Stimulated activated naive CD8-positive, alpha-beta T cell treated with anti-CD3 and anti-CD28 coated beads, Interleukin-15, Interleukin-2, amounts not matched to agents 100 ng/mL and 50 ng/mL, for 24 hours (primary cell): ENCODE data around the gene NUDT3.
A peak's percentile ranks its signal among the peaks of the same experiment; 100 is the strongest.
"Not testable (repeated sequence)": the region's sequence is repeated elsewhere in the genome, so short reads cannot be mapped to it uniquely, and the experiment has no call there.

Source experiments
- H3K27ac Mint-ChIP-seq: one replicate; pipeline ENCODE4 v1.8.0; 2021; ENCODE audit warnings: mild to moderate bottlenecking, mixed read lengths
- H3K27me3 Mint-ChIP-seq: one replicate; pipeline ENCODE4 v1.8.0; 2021; ENCODE audit warnings: mixed read lengths
- H3K36me3 Mint-ChIP-seq: one replicate; pipeline ENCODE4 v1.8.0; 2021; ENCODE audit warnings: low read depth, mixed read lengths
- H3K4me1 Mint-ChIP-seq: one replicate; pipeline ENCODE4 v1.8.0; 2021; ENCODE audit warnings: low read depth, mixed read lengths
- H3K4me3 Mint-ChIP-seq: one replicate; pipeline ENCODE4 v1.8.0; 2021; ENCODE audit warnings: mild to moderate bottlenecking, mixed read lengths
- H3K9me3 Mint-ChIP-seq: one replicate; pipeline ENCODE4 v1.8.0; 2021; ENCODE audit warnings: mixed read lengths

NUDT3 gene

DNA sequence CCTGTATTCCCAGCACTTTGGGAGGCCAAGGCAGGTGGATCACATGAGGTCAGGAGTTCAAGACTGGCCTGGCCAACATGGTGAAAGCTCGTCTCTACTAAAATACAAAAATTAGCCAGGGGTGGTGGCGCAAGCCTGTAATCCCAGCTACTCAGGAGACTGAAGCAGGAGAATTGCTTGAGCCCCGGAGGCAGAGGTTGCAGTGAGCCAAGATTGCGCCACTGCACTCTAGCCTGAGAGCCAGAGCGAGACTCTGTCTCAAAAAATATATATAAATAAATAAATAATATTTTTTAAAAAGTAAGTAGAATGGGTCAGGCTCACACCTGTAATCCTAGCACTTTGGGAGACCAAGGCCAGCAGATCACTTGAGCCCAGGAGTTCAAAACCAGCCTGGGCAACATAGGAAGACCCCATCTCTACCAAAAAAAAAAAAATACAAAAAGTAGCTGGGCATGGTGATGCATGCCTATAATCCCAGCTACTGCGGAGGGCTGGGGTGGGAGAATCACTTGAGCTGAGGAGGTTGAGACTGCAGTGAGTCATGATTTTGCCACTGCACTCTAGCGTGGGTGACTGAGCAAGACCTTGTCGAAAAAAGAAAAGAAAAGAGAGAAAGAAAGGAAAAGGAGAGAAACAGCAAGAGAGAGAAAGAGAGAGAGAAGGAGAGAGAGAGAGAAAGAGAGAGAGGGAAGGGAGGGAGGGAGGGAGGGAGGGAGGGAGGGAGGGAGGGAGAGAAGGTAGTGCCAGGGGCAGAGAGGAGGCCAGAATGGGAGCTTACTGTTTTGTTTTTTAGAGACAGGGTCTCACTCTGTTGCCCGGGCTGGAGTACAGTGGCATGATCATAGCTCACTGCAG lies 26.5 kb downstream of the NUDT3 start:
- not testable (repeated sequence) for H3K4me3 Mint-ChIP-seq, H3K9me3 Mint-ChIP-seq, H3K36me3 Mint-ChIP-seq, H3K27me3 Mint-ChIP-seq
- Mint-ChIP-seq H3K27ac (peak overlapping the region; percentile 82), H3K4me1 (peaks cover 58% of the 10 kb centered on the region)

DNA sequence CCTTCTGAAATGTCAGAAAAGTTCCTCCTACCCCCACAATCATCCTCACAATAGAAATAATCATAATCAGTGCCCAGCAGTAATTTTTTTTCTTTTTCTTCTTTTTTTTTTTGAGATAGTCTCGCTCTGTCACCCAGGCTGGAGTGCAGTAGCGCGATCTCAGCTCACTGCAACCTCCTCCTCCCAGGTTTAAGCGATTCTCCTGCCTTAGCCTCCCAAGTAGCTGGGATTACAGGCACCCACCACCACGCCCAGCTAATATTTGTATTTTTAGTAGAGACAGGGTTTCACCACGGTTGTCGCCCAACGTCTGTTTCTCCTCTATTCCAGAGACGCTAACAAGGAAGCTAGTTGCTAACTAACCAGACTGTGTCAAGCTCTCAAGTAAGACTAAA lies 28.8 kb downstream of the NUDT3 start:
- H3K27ac Mint-ChIP-seq, H3K36me3 Mint-ChIP-seq, H3K9me3 Mint-ChIP-seq, H3K4me3 Mint-ChIP-seq, H3K27me3 Mint-ChIP-seq: not testable (repeated sequence)
- H3K4me1 Mint-ChIP-seq, result peaks cover 58% of the 10 kb centered on the region

DNA sequence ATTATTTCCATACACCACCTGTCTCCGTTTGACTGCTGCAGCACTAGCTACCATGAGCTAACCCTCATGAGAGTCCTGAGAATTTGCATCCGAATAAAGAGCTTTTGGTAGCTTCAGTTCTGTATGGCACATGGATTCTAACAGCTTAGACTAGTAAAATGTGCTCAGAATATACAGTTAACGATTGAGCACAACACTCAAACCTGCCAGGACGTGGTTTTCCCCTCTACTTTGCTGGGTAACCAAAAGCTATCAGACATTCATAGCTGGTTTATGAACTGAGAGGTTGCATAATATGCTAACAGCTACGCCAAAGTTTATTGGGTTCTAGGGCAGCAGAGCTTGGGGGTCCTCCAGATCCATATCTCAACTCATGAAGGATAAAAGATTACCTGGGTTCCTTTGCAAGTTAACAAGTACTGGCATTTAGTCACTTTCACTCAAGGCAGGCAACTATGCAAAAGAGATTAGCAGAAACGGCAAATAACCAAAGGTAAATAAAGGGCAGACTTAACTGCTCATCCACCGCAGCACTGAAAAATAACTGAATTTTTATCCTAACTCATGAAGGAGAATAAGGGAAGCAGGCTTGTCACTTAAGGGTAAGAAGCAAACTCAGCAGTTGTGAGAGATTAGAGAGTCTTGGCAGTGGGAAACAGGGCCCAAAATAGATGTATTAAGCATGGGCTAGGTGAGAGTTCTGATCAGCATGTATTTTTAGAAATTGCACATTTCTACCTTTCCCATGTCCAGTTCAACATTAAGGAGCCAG lies 29.4 kb downstream of the NUDT3 start:
- Mint-ChIP-seq H3K36me3 (no peaks in the 10 kb centered on the region), H3K27ac (no peak overlapping the region), H3K4me3 (no peak overlapping the region), H3K27me3 (no peaks in the 10 kb centered on the region), H3K9me3 (no peaks in the 10 kb centered on the region), H3K4me1 (peaks cover 58% of the 10 kb centered on the region)

DNA sequence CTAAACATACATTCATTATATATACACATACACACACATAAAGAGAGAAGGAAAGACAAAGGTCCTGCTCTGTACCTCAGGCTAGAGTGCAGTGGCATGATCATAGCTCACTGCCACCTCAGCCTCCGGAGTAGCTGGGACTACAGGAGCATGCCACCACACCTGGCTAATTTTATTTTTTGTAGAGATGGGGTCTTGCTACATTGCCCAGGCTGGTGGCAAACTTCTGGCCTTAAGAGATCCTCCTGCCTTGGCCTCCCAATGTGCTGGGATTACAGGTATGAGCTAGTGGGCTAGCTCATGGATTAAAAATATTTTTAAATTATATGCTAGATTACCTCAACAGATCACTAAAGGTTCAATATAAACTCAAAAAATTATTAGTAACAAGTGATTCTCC lies 30.3 kb downstream of the NUDT3 start:
- H3K27ac Mint-ChIP-seq, result no peak overlapping the region

DNA sequence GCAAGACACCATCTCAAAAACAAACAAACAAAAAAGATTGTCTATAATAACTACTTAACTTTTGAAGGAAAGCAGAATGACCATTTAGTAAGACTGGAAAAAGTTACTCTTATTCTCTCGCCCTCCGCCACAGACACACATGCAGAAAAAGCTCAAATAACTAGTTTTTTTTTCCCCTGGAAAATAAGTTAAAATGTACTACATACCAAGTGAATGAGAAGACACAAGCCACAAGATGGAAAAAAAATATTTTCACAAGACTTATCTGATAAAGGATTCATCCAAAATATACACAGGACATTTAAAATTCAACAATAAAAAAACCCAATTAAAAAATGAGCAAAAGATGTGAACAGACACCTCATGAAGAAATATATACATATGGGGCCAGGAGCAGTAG lies 31.9 kb downstream of the NUDT3 start:
- Mint-ChIP-seq H3K27ac (peak overlapping the region; percentile 21), H3K9me3 (no peaks in the 10 kb centered on the region), H3K4me3 (no peak overlapping the region), H3K36me3 (no peaks in the 10 kb centered on the region), H3K4me1 (peaks cover 54% of the 10 kb centered on the region), H3K27me3 (no peaks in the 10 kb centered on the region)

More for the DNA sequence above, 30.3 kb downstream of the NUDT3 start:
- no peaks in the 10 kb centered on the region for H3K36me3 Mint-ChIP-seq
- H3K4me1 Mint-ChIP-seq, result peaks cover 58% of the 10 kb centered on the region
- no peak overlapping the region for H3K4me3 Mint-ChIP-seq
- no peaks in the 10 kb centered on the region for H3K27me3 Mint-ChIP-seq
- no peaks in the 10 kb centered on the region for H3K9me3 Mint-ChIP-seq

DNA sequence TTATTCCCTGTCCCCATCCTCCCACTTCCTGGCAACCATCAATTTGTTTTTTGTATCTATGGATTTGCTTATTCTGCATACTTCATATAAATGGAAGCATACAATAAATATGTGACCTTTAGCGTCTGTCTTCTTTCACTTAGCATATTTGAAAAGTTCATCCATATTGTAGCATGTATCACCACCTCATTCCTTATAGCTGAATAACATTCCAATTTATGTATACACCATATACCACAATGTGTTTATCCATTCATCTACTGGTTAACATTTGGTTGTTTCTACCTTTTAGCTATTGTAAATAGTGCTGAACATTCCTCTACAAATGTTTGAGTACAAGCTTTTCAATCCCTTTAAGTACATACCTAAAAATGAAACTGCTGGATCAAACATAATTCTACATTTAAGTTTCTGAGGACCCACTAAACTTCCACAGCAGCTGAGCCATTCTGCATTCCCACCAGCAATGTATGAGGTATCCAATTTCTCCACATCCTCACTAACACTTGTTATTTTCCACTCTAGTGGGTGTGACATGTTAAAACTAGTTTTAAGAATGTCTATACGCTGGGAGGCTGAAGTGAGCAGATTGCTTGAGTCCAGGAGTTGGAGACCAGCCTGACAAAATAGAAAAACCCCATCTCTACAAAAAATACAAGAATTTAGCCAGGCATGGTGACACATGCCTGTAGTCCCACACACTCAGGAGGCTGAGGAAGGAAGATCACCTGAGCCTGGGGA lies 32.9 kb downstream of the NUDT3 start:
- Mint-ChIP-seq H3K4me1 (peaks cover 51% of the 10 kb centered on the region), H3K9me3 (no peaks in the 10 kb centered on the region), H3K27ac (no peak overlapping the region), H3K4me3 (no peak overlapping the region), H3K36me3 (no peaks in the 10 kb centered on the region), H3K27me3 (no peaks in the 10 kb centered on the region)

DNA sequence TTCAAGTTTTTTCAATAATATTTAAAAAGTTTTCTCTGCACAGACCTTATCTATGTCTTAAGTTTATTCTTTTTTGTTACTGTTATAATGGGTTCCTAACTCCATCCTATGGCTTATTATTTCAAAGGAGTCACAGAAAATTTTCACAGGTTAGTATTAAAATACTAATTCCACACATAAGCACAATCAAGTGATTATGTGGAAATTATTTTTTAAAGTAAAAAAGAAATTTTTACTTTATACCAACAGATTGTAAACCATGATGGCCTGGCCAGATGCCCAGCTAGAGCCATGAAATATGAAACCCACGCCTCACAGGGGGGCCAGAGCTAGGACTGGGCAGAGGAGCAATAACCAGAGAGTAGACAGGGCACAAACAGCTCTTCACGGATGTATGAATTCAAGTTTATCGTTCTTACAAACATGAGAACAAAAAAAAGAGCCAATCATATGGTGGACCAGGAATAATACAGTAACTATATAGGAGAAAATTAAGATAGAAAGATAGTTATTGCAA lies 34.0 kb downstream of the NUDT3 start:
- no peak overlapping the region for H3K27ac Mint-ChIP-seq

DNA sequence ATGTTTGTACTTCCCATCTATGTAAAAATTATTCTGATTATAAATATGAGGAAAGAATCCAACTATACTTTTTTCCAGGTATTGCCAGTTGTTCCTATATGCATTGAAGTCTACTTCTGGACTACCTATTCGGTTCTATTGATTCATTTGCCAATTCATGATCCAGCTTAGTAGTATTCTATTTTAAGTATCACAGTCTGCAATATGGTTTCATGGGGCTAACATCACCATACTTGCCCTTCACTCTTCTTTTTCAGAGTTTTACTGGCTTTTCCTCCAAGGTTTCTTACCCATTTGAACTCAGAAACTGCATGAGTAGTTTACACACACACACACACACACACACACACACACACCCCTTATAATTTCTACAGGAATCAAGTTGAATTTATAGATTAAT lies 34.5 kb downstream of the NUDT3 start:
- no peaks in the 10 kb centered on the region for H3K36me3 Mint-ChIP-seq
- H3K27ac Mint-ChIP-seq, result no peak overlapping the region
- H3K4me1 Mint-ChIP-seq, result peaks cover 35% of the 10 kb centered on the region
- no peaks in the 10 kb centered on the region for H3K9me3 Mint-ChIP-seq
- H3K4me3 Mint-ChIP-seq, result no peak overlapping the region
- H3K27me3 Mint-ChIP-seq, result no peaks in the 10 kb centered on the region

More for the DNA sequence above, 34.0 kb downstream of the NUDT3 start:
- H3K27me3 Mint-ChIP-seq, result no peaks in the 10 kb centered on the region
- H3K9me3 Mint-ChIP-seq, result no peaks in the 10 kb centered on the region
- no peak overlapping the region for H3K4me3 Mint-ChIP-seq
- peaks cover 41% of the 10 kb centered on the region for H3K4me1 Mint-ChIP-seq
- H3K36me3 Mint-ChIP-seq, result no peaks in the 10 kb centered on the region

DNA sequence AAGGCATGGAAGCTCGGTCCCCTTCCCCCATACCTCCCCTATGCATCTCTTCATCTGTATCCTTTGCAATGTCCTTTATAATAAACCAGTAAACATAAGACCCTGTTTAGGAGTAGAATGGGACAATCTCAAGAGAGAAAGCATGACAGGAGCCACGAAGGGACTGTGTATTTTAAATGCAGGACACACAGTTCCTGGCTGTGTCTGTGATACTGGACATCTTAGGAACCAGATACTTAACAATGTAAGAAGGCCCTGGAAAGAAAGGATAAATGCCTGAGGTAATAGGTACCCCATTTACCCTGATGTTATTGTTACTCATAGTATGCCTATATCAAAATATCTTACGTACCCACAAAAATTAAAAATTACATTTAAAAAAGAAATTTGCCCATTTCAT lies 36.6 kb downstream of the NUDT3 start:
- no peak overlapping the region for H3K27ac Mint-ChIP-seq
- H3K4me1 Mint-ChIP-seq, result peaks cover 23% of the 10 kb centered on the region
- H3K36me3 Mint-ChIP-seq, result no peaks in the 10 kb centered on the region
- no peaks in the 10 kb centered on the region for H3K9me3 Mint-ChIP-seq
- no peaks in the 10 kb centered on the region for H3K27me3 Mint-ChIP-seq
- H3K4me3 Mint-ChIP-seq, result no peak overlapping the region

DNA sequence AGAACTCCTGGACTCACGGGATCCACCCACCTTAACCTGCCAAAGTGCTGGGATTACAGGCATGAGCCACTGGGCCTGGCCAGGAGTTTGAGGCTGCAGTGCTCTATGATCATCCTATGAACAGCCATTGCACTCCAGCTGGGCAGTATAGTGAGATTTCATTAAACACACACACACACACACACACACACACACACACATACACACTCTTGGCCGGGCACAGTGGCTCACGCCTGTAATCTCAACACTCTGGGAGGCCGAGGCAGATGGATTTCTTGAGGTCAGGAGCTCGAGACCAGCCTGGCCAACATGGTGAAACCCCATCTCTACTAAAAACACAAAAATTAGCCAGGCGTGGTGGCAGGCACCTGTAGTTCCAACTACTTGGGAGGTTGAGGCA lies 38.2 kb downstream of the NUDT3 start:
- H3K27ac Mint-ChIP-seq, H3K9me3 Mint-ChIP-seq, H3K36me3 Mint-ChIP-seq, H3K4me3 Mint-ChIP-seq, H3K27me3 Mint-ChIP-seq: not testable (repeated sequence)
- peaks cover 15% of the 10 kb centered on the region for H3K4me1 Mint-ChIP-seq

DNA sequence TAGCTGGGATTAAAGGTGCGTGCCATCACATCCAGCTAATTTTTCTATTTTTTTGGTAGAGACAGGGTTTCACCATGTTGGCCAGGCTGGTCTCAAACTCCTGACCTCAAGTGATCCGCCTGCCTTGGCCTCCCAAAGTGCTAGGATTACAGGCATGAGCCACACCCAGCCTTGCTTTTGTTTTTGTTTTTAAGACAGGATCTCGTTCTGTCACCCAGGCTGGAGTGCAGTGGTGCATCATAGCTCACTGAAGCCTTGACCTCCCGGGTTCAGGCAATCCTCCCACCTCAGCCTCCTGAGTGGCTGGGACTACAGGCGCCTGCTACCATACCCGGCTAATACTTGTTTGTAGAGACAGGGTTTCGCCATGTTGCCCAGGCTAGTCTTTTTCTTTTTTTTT lies 38.9 kb downstream of the NUDT3 start:
- H3K4me3 Mint-ChIP-seq, result not testable (repeated sequence)

DNA sequence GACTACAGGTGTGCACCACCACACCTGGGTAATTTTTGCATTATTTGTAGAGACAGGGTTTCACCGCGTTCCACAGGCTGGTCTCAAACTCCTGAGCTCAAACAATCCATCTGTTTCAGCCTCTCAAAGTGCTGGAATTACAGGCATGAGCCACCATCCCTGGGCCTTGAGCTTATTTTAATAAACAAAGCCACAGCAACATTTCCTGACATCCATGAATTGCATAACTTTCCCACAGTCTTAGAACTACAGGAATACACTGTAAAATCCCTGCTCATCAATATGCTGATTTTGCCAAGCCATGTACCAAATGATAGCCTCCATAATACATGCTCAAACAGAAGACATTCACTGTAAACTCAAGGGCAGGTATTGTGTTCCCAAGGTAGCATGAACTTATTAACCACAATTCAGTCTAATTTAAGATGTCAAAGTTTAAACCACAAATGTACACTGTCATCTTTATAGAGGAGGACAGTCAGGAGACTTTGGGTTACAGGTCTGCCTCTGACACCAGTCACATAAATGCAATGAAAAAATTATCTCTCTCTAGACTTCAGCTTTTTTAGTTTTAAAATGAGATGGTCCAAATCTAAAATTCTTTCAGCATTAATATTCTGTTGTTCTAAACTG lies 40.0 kb downstream of the NUDT3 start:
- no peaks in the 10 kb centered on the region for H3K36me3 Mint-ChIP-seq
- no peak overlapping the region for H3K4me3 Mint-ChIP-seq
- H3K27ac Mint-ChIP-seq, result no peak overlapping the region
- H3K9me3 Mint-ChIP-seq, result no peaks in the 10 kb centered on the region
- H3K4me1 Mint-ChIP-seq, result peaks cover 14% of the 10 kb centered on the region
- H3K27me3 Mint-ChIP-seq, result no peaks in the 10 kb centered on the region

More for the DNA sequence above, 38.9 kb downstream of the NUDT3 start:
- H3K36me3 Mint-ChIP-seq, H3K9me3 Mint-ChIP-seq, H3K27me3 Mint-ChIP-seq, H3K27ac Mint-ChIP-seq: not testable (repeated sequence)
- peaks cover 14% of the 10 kb centered on the region for H3K4me1 Mint-ChIP-seq

DNA sequence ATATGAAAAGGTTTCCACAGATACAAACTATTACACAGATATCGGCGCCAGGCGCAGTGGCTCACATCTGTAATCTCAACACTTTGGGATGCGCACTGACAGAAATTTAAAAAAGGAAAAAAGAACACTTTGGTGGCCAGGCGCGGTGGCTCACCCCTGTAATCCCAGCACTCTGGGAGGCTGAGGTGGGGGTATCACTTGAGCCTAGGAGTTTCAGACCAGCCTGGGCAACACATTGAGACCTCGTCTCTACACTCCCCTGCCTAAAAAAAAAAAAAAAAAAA lies 41.6 kb downstream of the NUDT3 start:
- Mint-ChIP-seq H3K27ac (no peak overlapping the region), H3K9me3 (no peaks in the 10 kb centered on the region), H3K4me3 (no peak overlapping the region), H3K4me1 (peaks cover 19% of the 10 kb centered on the region), H3K27me3 (no peaks in the 10 kb centered on the region), H3K36me3 (peaks cover 5% of the 10 kb centered on the region)

DNA sequence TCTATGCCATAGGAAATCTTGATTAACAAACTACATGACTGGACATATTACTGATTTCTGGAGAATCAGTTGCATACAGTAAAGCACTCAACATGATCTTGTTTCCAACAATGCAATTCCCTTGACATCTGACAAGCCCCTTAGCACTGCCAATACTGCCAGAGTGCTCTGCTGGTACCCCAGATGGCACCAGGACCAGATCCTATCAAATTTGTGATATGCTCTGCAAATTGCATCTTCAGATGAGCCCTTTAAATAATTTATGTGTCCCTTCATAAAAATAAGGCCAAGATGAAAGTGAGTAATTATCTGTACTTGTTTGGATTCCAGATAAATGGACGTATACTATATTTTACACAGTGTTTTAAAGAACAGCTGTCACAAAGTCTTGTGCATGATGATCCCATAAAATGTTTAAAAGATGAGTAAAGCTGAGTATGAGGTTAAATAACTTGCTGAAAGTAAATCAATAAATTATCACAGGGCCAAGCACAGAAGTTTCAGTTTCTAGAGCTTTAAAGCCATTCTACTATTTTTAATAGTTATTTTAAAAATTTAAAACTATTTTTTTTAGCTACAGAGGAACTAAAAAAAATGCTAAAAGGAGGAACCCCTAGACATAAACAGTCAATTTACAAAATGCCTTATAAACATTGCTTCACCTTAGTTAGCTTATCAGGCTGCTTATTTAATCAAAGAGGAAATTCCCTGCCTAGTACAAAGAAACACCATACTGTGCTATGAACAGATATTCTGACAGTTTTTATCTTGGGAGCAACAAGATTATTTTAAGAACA lies 42.1 kb downstream of the NUDT3 start:
- H3K27me3 Mint-ChIP-seq, result no peaks in the 10 kb centered on the region
- H3K27ac Mint-ChIP-seq, result no peak overlapping the region
- H3K4me1 Mint-ChIP-seq, result peaks cover 18% of the 10 kb centered on the region
- peaks cover 6% of the 10 kb centered on the region for H3K36me3 Mint-ChIP-seq
- no peaks in the 10 kb centered on the region for H3K9me3 Mint-ChIP-seq
- H3K4me3 Mint-ChIP-seq, result no peak overlapping the region
